ENCODE data around the gene MTMR12.

The MTMR12 gene

DNA sequence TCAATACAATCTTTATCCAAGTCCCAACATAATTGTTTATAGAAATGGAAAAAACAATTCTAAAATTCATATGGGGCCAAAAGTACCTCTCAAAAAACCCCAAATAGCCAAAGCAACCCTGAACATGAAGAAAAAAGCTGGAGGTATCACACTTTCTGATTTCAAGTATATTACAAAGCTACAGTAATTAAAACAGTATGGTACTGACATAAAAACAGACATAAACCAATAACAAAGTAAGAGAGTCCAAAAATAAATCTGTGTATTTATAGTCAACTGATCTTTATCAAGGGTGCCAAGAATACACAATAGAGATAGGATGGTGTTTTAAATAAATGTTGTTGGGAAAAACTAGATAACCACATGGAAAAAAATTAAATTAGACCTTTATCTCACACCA lies 125.1 kb downstream of the MTMR12 start:
- DNase-seq, result no peak

DNA sequence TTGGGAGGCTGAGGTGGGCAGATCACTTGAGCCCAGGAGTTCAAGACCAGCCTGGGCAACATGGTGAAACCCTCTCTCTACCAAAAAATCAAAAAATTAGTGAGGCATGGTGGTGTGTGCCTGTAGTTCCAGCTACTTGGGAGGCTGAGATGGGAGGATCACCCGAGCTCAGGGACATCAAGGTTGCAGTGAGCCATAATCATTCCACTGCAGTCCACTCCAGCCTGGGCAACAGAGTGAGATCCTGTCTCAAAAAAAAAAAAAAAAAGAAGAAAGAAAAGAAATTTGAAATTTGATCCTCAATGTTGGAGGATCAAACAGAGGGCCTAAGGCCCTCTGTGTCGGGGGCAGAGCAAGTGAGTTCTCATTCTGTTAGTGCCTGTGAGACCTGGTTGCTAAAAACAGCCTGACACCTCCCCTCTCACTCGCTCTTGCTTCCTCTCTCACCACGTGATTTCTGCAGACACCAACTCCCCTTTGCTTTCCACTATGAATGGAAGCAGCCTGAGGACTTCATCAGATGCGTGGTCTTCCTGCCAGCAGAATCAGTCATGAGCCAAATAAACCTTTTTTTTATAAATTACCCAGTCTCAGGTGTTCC lies 130.2 kb downstream of the MTMR12 start:
- DNase-seq, result no peak
